HG03108 (cell line): ENCODE measurements around the gene LEMD1.
"Not testable (repeated sequence)": the region's sequence is repeated elsewhere in the genome, so short reads cannot be mapped to it uniquely, and the experiment has no call there.

ENCODE experiments used
- ATAC-seq: cut with Tn5 transposase; IDR thresholded peaks from one replicate; pipeline ENCODE4 v1.9.1; 2021; ENCODE audit warnings: moderate library complexity; ENCODE audit not compliant: unreplicated experiment

Gene LEMD1

DNA sequence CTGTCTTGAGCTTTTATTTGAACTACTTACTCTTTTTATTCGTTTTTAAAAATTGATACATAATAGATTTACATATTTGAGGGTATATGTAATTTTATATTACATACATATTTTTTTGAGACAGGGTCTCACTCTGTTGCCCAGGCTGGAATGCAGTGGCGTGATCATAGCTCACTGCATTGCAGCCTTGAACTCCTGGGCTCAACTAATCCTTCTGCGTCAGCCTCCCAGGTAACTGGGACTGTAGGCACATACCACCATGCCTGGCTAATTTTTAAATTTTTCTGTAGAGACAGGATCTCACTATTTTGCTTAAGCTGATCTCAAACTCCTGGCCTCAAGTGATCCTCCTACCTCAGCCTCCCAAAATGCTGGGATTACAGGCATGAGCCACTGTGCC lies 38.9 kb downstream of the LEMD1 start:
- ATAC-seq: not testable (repeated sequence)

DNA sequence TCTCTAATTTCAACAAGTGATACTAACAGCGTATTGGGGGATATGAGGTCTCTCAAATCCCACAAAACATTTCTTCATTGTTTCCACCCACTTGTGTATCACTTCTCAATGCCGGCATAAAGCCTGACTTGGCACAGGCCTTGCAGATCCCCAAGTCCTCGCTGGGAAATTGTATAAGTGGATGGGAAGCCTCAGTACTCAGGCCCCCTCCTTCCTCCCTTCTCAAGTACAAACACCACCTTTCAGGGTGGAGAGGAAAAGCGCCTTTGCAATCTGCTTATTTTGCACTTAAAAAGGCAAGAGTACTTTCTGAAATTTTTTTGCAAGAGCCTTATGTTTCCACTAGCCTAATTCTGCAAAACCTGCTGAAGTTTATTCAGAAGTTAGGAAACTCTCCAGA lies 39.3 kb downstream of the LEMD1 start:
- ATAC-seq: no peak

DNA sequence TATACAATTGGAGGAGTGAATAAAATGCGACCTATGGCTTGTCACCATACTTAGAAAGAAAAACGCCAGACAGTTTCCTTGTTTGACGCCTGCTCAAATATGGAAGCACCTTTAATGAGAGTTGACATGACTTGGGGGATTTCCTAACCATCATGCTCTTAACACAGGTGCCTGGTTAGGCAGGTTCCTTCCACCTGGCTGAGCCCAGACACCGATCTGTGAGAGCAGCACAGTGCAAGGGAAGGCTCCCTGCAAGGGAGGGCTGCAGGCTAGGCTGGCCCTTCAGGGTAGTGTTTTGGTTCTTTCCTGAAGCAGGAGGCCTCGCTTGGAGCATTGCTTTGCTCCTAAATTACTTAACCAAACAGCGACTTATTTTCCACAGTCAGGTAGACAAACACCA lies 40.6 kb downstream of the LEMD1 start:
- no peak for ATAC-seq

DNA sequence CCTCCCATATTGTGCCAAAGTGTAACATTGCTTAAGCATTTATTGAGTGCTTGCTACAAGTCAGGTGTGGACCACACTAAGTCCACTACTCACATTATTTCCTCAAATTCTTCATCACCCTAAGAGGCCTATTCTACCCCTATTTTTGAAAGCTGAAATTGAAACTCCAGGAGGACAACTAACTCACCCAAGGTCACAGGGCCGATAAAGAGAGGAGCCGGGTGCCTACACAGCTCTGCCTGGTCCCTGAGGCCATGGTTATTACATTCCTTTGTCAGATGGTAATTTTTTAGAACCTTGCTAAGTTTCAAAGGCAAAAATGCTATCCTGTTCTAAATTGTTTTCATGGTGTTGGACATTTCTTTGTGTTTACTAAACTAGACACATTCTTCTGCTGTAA lies 41.0 kb downstream of the LEMD1 start:
- no peak for ATAC-seq

DNA sequence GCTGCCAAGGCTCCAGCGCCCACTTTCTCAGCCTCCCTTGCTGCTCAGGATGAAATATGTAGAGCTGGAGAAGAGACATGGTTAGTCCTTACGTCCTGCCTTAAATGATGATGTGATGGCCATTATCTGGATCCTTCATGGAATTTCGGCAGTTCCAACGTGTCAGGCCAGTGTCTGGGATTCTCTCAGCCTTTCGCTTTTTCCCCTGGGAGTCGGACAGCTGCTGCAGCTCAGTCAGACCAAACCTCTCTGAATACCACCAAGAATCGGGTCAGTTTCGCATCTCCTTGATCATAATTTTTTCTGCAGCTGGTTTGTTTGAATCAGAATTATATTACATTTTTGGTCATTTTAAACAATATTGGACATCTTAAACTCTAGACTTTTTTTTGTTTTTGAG lies 42.8 kb downstream of the LEMD1 start:
- no peak for ATAC-seq

DNA sequence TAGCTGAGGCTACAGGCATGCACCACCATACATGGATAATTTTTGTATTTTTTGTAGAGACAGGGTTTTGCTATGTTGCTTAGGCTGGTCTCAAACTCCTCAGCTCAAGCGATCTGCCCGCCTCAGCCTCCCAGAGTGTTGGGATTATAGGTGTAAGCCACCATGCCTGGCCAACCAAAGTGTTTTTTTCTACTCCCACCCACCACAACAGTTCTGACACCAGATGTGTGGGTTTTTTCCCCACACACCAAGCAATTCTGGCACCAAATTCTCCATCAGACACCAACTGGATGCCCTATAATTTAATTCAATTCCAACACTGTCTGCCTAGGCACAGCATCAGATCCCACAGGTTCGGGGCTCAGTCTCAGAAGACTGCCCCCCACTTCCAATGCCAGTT lies 44.5 kb downstream of the LEMD1 start:
- ATAC-seq: no peak

DNA sequence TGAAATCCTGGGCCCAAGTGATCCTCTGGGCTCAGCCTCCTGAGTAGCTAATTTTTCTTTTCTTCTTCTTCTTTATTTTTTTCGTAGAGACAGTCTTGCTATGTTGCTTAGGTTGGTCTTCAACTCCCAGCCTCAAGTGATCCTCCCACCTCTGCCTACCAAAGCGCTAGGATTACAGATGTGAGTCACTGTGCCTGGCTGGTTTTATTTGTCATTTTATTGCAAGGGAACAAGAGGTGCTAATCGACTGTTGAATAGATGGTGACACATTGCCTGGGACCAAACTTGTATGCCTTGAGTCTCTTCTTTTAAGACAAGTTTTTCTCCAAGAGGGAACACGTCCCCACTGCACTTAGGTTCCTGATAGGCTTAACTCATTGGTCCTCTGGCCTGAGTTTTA lies 45.1 kb downstream of the LEMD1 start:
- no peak for ATAC-seq

DNA sequence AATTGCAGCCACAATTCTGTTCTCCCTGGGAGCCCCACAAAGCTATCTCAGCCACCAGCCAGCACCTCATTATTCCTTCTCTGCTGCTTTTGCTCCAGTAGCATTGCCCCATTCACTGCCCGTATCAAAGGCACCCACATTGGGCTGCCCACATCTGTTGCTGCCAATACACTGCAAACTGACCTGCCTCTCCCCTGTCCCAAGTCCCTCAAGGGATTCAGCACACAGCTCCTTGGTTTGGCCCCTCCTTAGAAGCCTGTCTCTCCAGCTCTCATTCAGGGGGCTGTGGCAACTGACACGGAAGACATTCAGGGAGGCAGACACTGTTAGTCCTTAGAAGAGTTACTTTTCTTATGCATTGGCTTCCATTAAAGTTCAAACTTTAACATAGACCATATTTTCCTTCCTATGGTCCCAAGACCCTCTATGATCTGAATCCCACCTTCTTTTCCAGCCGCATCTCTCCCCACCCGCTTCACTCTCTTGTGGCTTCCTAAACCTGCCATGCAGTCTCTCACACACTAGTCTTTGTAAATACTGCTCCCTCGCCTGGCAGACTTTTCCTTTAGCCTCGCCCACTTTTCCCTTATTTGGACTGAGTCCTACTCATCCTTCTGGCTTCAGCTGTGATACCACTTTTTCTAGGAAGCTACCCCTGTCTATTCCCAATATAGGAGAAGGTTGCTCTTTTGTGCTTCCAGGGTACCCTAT lies 45.9 kb downstream of the LEMD1 start:
- no peak for ATAC-seq

DNA sequence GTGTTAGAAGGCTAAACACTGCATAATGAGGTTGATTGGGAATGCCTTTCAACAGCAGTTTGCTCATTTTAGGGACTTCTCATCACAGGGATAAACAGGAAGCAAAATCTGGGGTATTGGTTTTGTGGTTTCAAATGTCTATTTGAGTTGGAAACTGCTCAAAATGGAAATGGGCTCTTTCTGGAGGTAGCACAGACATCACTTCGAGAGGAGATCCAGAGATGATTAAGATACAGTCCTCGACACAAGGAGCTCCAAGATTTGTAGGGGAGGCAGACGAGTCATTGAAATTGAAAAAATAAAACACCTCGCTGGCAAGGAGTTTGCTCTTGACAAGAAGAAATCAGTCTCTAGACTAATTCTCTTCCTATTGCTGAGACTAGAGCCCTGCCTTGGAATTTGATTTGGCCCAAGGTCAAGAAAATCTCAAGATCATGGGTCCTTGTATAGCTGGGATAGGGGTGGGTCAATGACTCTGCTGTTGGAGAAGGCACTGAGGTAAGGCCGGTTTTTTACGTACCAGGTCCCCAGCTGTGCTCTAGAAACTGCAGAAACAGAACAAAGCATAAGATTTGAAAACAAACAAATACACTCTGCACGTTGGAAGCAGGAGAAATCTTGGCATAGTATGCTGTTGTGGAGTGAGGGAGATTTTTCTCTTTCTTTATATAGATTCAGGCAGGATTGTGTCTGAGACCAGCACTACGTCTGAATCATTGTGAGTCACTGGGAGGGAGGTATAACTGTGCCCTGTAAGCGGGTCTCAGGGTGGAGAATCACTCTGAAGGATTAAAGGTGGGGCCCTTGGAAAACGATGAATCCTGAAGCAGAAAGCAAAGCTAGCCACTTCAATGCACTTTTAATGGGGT lies 47.4 kb downstream of the LEMD1 start:
- no peak for ATAC-seq

DNA sequence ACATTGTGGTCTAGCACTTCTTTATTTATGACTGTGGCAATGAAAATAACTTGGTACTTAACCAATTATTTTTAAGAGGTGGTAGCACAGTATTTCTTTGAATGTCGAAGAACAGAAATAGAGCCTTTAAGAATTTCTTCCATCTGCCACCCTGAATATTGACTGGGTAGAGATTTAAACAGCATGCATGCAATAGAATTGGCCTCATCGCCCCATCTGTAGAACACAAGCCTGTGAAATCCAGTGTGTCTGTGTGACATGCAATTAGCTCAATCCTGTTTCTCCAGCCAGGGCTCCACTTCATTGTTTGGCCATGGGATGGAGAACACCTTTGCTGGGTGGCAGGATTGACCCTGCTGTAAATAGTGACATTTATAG lies 48.1 kb downstream of the LEMD1 start:
- no peak for ATAC-seq

DNA sequence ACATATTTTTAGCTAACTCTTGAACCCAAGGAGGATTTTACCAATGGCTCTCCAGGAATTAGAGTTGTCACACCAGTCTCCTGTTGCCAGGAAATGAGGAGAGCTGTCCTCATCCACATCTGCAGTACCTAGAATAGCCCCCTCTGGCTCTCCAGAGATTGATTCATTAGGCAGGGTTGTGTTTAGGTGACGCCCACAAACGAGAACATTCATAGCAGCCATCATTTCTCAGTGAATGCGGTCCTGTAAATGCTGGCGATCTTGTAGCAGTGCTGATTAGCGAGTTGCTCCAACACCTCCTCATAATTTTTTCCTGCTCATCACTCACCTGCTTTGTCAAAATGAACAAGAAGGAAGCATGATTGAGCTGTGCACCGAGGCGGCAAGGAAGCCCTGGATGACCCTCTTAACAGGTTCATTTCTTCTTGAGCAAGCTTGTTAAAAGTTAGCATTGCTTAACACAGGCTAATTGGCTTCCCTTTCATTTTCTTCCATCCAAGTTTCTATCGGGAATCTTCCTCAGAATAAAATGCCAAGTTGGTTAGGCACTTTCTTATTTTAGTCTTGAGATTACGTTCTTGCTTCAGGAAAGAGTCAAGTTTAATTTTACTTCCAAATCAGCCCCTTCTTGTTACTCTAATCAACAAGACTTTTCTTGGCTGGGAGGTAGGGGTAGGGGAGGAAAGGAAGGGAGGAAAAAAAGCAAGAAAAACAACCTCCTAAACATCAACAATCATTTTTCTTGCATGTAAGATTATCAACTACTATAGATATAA lies 48.6 kb downstream of the LEMD1 start:
- no peak for ATAC-seq

DNA sequence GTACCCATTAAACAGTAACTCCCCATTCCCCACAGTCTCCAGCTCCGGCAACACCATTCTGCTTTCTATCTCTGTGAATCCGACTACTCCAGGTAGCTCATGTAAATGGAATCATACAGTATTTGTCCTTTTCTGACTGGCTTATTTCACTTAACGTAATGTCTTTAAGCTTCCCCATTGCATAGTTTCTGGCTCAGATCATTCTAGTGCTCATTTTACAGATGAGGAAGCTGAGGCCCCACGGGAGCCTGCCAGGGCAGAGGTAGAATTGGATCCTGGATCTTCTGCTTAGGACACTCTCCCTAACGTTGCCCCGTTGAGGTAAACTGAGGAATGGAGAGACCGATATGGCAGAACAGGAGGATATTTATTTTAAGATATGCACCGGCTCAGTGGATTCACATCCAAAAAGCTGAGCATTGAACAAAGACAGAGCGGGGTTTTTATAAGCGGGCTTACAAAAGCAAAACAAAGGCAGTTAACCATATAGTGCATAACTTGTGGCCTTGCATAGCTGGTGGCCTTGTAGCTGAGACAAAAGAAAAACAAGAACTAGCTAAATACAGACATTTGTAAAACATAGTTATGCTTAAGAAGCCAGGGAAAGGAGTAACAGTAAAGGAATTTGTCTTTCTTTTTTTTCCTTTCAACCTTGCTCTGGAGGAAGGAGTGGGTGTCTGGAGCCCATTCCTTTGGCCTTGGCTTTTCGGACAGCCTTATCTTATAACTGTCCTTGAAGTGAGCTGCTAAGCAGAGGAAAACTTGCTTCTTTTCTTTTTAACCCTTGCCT lies 49.8 kb downstream of the LEMD1 start:
- ATAC-seq: no peak

DNA sequence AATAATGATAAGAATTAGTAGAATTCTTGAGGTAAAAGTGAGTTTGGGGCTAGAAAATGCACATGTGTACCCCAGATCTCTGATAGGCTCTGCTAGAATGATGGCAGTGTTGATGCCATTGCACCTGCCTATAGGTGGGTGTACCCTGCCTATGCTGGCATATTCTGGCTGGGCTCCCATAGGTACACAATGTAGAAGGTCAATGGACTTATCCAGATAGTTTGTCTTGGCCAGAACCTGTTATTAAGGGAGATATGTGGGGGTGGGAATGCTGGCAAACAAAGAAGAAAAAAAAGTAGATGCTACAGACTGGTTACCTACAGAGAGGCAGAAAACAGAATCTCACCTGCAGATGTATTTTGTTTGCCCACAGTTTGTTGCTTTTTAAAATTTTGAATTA lies 51.1 kb downstream of the LEMD1 start:
- ATAC-seq: no peak

DNA sequence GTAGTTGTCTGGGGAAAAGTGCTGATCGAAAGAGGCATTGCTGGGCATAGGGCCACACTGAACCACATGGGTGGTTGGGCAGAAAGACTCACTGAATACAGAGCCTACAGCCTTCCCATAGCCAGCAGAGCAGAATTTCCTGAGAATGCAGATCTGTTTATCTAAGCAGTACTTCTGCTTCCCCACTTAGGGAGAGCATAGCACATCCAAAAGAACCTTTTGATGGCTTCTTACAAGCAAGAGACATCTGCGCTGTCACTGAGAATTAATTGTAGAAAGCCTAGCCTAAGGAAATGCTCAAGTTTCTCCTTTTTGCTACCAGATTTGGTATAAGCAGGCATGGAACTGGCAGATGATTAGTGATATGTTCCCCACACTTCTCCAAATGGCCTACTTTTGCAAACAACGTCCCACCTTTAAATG lies 52.1 kb downstream of the LEMD1 start:
- ATAC-seq: no peak

DNA sequence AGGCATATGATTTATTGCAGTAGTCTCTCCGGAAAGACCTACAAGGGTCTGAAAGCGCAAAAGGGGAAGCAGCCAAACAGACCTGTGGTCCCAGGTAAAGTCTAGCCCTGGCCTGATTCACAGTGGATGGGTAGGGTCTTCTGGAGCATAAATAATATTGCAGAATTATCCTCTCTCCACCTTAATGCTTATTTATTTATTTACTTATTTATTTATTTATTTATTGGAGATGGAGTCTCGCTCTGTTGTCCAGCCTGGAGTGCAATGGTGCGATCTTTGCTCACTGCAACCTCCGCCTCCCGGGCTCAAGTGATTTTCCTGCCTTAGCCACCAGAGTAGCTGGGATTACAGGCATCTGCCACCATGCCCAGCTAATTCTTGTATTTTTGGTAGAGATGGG lies 53.4 kb downstream of the LEMD1 start:
- ATAC-seq: no peak

DNA sequence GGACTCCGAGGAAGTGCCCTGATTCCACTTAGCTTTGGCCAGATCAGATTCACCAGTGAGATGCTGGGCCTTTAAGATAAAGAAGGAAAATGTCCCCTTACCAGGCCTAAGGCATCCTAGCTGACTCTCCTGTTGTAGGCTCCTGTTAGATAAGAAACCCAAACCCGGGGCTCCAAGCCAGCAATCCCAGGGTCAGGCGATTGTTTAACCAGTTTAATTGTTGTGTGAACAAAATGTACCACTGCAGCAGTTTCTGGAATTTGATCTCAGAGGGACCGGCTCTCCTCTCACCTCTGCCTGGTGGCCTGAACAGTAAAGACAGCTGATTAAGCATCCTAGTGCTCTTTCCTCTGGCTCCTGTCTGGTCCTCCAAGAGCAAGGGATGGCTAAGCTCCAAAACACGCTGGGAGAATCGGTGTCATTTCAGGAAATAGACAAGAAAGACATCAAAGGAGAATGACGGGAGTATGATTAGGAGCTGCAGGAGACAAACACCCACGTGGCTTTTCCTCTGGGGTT lies 55.9 kb downstream of the LEMD1 start:
- ATAC-seq: no peak

DNA sequence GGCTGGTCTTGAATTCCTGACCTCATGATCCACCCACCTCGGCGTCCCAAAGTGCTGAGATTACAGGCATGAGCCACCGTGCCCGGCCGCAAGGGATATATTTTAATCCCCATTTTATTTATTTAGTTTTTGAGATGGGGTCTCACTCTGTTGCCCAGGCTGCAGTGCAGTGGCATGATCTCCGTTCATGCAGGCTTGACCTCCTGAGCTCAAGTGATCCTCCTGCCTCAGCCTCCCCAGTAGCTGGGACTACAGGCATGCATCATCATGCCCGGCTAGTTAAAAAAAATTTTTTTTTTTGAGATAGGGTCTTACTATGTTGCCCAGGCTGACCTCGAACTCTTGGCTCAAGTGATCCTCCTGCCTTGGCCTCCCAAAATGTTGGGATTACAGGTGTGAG lies 56.8 kb downstream of the LEMD1 start:
- ATAC-seq: not testable (repeated sequence)

DNA sequence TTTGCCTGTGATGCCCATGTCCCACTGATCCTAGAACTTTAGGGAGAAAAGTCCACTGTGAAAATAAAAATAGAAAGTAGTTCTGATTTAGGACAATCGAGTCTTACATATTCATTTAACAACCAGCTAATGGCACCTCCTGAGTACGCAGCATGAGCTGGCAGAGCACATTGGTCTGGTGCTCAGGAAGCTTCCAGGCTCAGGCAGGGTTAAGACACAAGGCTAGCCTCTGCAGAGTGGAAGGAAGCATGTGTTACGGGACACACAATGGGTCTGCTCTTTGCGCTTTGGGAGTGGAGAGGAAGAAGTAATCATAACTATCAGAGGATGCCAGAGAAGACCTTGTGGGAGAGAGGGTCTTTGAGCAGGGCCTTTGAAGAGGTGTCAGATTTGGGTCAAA lies 61.0 kb downstream of the LEMD1 start:
- no peak for ATAC-seq

DNA sequence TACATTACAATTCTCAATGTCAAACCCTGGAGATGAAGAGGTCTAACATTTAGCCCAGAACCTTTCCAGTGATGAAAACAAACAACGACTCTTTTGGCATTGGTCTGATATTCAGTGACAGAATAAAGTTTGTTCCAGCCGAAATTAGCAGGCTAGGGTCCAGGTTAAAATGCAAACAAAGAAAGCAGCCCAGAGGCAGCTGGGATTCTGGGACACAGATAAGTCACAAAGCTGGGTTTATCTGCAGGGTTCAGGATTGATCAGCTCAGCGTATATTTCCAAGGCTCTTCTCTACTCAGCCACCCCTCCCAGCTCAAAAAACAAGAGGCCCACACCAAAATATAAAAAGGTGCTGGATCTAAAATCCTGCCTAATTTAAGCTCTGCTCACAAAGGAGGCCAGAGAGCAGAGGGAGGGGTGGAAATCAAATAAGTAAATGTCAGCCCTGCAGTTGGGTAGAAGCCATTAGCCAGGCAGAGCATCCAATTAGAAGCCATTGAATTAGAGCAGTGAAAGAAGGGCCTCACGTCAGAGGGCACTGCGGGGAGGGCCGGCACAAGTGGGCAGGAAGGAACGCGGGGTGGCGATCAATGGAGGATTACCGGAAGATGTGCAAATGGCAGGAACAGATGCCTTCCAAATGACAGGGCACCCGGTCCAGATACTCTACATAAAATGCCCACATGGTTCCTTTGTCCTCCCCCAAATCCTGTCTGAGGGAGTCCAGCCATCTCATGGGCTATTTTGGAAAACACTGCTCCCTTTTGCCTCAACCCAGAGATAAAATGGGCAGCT lies 61.9 kb downstream of the LEMD1 start:
- no peak for ATAC-seq

DNA sequence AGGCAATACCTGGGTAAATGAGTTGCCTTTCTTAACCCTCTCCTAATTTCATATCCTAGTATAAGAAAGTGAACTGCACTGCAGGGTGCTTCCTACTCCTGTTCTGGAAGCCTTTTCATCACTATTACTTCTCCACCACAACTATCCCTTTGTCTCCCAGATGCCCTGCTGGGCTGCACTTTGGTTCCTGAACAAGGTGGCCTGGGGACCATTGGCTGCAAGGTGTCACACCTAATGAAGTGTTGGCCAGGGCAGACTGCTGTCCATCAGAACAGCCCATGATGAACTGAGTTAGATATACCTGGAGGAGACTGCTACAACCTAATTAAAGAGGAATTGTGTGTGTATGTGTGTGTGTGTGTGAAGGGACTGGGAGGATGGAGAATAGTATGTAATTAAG lies 63.3 kb downstream of the LEMD1 start:
- no peak for ATAC-seq
